ENCODE data around the gene GAGE13. TPM values are rescaled to one million over a fixed set of nuclear protein-coding genes. Genes with fewer than 3 reads are reported as not detected.

Gene GAGE13, protein sequence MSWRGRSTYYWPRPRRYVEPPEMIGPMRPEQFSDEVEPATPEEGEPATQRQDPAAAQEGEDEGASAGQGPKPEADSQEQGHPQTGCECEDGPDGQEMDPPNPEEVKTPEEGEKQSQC
- not detected in 2 replicates for total RNA-seq

DNA sequence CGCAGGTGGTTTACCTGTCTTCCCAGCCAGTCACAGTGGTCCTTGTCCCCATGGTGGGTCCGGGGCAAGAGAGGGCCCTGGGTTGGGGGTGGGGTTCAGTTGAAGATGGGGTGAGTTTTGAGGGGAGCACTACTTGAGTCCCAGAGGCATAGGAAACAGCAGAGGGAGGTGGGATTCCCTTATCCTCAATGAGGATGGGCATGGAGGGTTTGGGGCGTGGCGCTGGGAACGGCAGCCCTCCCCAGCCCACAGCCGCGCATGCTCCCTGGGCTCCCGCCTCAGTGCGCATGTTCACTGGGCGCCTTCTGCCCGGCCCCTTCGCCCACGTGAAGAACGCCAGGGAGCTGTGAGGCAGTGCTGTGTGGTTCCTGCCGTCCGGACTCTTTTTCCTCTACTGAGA lies at the start of gene GAGE13:
TSS of gene GAGE13 (plus strand) at position 301 of the 400 bp plus-strand sequence. CDS start 1,156 bp downstream, outside the sequence.

DNA sequence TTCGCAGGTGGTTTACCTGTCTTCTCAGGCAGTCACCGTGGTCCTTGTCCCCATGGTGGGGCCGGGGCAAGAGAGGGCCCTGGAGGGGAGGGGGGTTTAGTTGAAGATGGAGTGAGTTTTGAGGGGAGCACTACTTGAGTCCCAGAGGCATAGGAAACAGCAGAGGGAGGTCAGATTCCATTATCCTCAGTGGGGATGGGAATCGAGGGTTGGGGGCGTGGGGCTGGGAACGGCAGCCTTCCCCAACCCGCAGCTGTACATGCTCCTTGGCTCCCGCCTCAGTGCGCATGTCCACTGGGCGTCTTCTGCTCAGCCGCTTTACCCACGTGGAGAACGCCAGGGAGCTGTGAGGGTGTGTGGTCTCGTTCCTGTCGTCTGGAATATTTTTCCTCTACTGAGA lies 28.0 kb upstream of the GAGE13 start, which contains the start of gene GAGE10:
TSS of gene GAGE10 (plus strand) at position 301 of the 400 bp plus-strand sequence. CDS start 1,214 bp downstream, outside the sequence.

DNA sequence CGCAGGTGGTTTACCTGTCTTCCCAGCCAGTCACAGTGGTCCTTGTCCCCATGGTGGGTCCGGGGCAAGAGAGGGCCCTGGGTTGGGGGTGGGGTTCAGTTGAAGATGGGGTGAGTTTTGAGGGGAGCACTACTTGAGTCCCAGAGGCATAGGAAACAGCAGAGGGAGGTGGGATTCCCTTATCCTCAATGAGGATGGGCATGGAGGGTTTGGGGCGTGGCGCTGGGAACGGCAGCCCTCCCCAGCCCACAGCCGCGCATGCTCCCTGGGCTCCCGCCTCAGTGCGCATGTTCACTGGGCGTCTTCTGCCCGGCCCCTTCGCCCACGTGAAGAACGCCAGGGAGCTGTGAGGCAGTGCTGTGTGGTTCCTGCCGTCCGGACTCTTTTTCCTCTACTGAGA lies 9.6 kb upstream of the GAGE13 start, which contains the start of gene GAGE12J:
TSS of gene GAGE12J (plus strand) at position 301 of the 400 bp plus-strand sequence. CDS start 1,157 bp downstream, outside the sequence.

Other genes starting within 250 kb of the GAGE13 start
- 18.0 and 22.4 TPM in 2 replicates for gene GPKOW, start 207.8 kb upstream of the GAGE13 start, total RNA-seq
- gene MAGIX, start 168.8 kb upstream of the GAGE13 start, total RNA-seq, result 1.7 and 2.5 TPM in 2 replicates
- gene PLP2, start 159.7 kb upstream of the GAGE13 start, total RNA-seq, result 3.7 and 15.1 TPM in 2 replicates
- 5.0 and 6.2 TPM in 2 replicates for gene PRICKLE3, start 145.2 kb upstream of the GAGE13 start, total RNA-seq
- gene SYP, start 131.4 kb upstream of the GAGE13 start, total RNA-seq, result 0.19 and 0.28 TPM in 2 replicates
- 0.19 TPM in 1 of 2 replicates, not detected in the other for gene CACNA1F, start 98.2 kb upstream of the GAGE13 start, total RNA-seq
- 5.9 and 18.4 TPM in 2 replicates for gene CCDC22, start 96.1 kb upstream of the GAGE13 start, total RNA-seq
- under 0.01 TPM in 1 of 2 replicates, not detected in the other for gene FOXP3, start 66.9 kb upstream of the GAGE13 start, total RNA-seq
- 4.4 and 7.3 TPM in 2 replicates for gene PPP1R3F, start 61.8 kb upstream of the GAGE13 start, total RNA-seq
- not detected in 2 replicates for gene GAGE10, start 27.9 kb upstream of the GAGE13 start, total RNA-seq
- gene GAGE12J, start 9.5 kb upstream of the GAGE13 start, total RNA-seq, result not detected in 2 replicates
- not detected in 2 replicates for gene GAGE12C, start 200.6 kb downstream of the GAGE13 start, total RNA-seq
- gene GAGE12D, start 210.2 kb downstream of the GAGE13 start, total RNA-seq, result not detected in 2 replicates
- gene GAGE12E, start 219.7 kb downstream of the GAGE13 start, total RNA-seq, result not detected in 2 replicates
- gene GAGE12F, start 229.3 kb downstream of the GAGE13 start, total RNA-seq, result not detected in 2 replicates
- not detected in 2 replicates for gene GAGE12G, start 238.8 kb downstream of the GAGE13 start, total RNA-seq
- not detected in 2 replicates for gene GAGE12H, start 248.4 kb downstream of the GAGE13 start, total RNA-seq